Fibroblast of skin of left biceps (primary cell): Measurements from ENCODE around the gene FAM124A.
"Not testable (repeated sequence)": the region's sequence is repeated elsewhere in the genome, so short reads cannot be mapped to it uniquely, and the experiment has no call there.

Experiments used
- DNase-seq, 2 experiments: peaks; one replicate each; pipeline ENCODE4 v3.0.0-alpha.2; 2013; ENCODE audit warnings: low read depth in 2 of 2

The FAM124A gene

DNA sequence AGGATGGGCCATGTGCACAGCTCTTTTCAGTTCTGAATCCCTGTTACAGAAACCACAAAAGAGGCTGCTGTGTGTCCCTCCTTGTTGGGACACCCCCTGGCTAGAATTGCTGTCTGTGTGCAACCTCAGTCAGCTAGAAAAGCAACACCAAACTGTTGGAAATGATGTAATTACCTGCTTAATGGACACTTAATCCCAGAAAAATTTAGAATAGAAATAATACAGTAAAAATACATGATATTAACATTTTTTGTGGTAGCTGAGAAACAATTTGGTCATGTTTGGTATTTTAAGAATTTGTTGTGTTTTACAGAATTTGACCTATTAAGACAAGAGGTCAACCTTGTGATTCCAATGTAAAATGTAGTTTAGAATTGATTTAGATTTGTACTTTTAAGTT, 46.8 kb downstream of the FAM124A start:
- DNase-seq: peak; percentile 3 to 9

DNA sequence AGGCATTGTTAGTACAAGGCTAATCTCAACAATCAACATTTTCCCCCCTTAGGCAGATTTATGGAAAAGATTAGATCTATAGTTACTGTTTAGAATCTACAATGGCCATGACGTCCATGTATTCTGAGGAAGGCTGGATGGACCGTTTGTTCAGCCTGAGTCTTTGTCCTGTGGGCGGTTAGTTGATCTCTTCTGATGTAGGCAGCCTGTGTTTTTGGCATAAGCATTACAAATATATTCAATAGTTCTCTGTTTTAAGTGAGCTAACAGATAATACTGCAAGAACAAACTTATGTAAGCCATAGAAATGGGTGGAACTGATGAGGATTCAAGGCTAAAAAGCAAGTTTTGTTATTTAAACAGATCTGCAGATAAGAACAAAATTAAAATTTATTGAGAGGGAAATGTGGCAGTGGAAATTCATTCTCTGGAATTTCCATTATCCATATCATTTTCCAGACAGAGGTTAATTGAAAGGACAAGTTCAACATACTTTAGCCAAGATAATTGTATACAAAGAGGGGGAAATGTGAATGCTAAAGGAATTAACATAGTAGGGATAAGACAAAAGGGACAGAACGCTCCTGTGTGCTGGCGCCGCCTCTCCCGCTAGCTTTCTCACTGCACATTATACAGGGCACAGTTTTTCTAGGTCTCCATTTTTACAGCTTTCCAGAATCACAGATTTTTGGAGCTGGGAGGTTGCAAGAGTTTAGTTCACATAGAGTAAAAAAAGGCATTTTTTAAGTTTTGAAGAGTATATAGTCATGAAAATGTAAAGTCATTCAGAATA, 48.6 kb downstream of the FAM124A start:
- DNase-seq: no peak

- DNase-seq: no peak
Measured at GRCh38 chr13:51271528-51272085, 49.4 kb downstream of the FAM124A start.

GRCh38 chr13:51275101-51275500, 52.9 kb downstream of the FAM124A start:
- no peak for DNase-seq

GRCh38 chr13:51276636-51277035, 54.4 kb downstream of the FAM124A start:
- no peak for DNase-seq

DNA sequence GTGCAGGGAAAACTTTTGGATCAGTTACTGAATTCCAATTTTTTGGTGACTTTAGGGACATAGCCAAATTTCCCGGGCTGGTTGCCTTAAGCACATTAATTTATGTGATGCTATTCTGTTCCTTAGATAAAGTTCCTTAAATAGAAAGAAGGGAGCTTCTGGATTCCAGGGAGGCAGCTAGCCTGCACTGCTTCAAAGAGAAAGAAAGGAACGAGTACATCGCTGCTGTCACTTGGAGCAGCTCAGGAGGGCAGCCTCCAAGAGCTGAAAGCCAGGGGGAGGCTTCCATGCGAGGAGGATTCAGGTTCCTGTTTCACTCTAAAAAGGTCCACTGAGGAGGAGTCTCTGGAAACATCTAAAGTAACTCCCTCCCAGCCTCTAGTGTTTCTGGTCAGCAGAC, 55.7 kb downstream of the FAM124A start:
- no peak for DNase-seq

- no peak for DNase-seq
Measured at GRCh38 chr13:51278426-51279130, 56.4 kb downstream of the FAM124A start.

- DNase-seq: no peak
Measured at GRCh38 chr13:51280379-51280940, 58.3 kb downstream of the FAM124A start.

- no peak for DNase-seq
Measured at GRCh38 chr13:51282322-51282721, 60.1 kb downstream of the FAM124A start.

DNA sequence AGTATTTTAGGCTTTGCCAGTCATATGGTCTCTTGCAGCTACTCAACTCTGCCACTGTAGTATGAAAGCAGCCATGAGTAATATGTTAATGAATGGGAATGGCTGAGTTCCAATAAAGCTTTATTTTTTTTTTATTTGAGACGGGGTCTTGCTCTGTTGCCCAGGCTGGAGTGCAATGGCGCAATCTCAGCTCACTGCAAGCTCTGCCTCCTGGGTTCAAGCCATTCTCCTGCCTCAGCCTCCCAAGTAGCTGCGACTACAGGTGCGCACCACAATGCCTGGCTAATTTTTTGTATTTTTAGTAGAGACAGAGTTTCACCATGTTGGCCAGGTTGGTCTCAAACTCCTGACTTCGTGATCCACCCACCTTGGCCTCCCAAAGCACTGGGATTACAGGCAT, 60.7 kb downstream of the FAM124A start:
- not testable (repeated sequence) for DNase-seq

GRCh38 chr13:51283371-51283770, 61.2 kb downstream of the FAM124A start:
- no peak for DNase-seq

DNA sequence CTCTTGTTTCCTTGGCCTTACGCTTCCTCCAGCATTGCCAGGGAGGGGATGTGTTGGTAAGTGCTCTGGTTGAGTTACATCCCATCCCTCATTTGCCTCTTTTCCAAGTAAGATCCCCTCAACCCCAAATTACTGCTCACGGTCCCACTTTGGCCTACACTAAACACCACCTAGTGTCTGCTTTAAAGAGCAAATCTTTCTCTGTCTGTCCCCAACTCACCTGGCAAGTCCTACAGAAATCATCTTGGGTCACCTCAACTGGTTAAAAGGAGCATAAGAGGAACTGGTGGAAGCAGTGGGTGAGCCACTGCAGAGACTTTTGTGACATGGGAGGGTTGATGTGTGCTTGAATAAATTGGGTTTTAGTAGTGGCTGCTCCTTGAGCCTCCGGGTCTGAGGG, 62.1 kb downstream of the FAM124A start:
- no peak for DNase-seq

- DNase-seq: peak; percentile 3 to 10
Measured at GRCh38 chr13:51286135-51287002, 64.2 kb downstream of the FAM124A start.

DNA sequence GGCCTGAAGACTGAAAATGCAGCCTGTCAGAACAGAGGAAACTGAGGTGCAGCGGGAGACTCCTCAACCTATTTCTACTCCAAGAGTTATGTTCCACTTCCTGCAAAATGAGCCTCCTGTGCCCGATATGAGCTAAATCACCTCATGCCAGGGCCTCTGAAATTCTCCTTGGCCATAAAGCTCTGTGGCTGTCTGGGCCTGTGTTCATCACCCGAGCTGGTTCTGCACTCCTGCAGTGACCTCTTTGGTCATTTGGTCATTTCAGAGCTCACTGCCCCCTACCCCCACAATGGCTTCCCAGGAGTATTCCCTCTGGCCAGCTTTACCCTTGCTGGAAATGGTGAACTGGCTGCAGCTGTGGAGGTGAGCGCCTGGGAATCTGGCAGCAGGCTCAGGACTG, 65.6 kb downstream of the FAM124A start:
- DNase-seq: no peak

DNA sequence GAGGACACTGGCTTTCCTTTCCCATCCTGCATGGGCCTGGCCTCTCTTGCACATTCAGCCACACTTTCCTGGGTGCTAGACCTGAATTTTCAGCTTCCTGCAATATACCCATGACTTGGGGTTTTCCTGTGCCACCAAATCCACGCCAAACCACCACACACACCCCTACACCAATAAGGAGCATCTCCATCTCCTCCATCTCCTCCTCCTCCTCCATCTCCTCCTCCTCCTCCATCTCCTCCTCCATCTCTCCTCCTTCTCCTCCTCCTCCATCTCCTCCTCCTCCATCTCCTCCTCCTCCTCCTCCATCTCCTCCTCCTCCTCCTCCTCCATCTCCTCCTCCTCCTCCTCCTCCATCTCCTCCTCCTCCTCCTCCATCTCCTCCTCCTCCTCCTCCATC, 66.1 kb downstream of the FAM124A start:
- not testable (repeated sequence) for DNase-seq

DNA sequence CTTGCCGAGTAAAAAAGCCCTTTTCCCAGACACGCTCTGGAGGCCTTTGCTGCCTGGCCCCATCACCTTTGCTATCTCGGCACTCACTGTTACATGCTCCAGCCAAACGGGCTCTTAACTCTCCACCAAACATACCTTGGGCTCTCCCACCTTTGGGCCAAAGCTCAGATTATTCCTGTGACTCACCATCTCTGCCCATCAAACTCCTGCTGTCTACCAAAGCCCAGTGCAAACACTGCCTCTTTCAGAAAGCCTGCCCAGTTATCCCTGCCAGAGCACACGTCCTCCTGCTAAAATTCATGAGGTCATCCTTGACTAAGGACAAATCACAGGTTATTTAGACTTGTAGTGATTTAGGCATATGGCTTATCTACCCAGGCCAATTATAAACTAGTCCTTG, 69.1 kb downstream of the FAM124A start:
- no peak for DNase-seq

- peak; percentile 36 to 42 for DNase-seq
Measured at GRCh38 chr13:51292000-51292565, 69.9 kb downstream of the FAM124A start.

DNA sequence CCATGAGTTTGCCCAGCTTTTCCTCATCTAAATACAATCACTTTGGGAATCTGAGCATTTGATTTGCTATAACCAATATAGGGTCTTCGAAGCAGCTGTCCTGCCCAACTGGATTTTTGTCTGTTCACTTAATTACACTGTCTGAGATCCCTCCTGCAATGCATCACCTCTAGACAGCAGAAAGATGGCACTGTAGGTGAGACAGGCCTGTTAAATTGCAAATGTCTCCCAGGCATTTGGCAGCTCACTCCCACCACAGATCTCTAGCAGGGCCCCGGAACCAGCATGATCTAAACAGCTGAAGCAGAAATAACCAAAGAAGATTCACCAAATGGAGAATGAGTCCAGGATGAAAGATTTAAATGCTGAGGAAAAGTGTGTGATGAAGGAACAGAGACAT, 75.4 kb downstream of the FAM124A start:
- no peak for DNase-seq

- no peak for DNase-seq
Measured at GRCh38 chr13:51298812-51299211, 76.6 kb downstream of the FAM124A start.

DNA sequence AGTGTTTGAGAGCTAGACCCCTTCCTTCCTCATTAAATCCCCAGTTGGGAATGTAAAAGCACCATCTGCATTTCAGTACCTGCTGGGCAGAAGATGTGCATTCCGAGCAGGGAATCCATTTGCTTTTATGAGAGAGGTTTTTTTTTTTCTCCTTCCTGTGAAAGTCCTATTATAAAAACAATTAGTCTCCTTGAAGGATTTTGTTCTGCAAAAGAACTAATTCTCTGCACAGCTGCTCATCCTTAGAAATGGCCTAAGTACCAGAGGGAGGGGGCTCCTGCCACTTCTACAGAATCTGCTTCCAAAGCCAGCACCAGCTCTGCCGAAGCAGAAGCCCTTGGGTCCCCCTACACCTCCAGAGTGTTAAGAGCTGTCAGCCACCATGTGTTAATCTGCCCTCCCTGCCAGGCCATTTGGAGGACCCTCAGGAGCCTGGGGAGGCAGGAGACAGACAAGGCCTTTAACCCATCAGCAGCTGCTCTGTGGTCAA, 80.9 kb downstream of the FAM124A start:
- no peak for DNase-seq

DNA sequence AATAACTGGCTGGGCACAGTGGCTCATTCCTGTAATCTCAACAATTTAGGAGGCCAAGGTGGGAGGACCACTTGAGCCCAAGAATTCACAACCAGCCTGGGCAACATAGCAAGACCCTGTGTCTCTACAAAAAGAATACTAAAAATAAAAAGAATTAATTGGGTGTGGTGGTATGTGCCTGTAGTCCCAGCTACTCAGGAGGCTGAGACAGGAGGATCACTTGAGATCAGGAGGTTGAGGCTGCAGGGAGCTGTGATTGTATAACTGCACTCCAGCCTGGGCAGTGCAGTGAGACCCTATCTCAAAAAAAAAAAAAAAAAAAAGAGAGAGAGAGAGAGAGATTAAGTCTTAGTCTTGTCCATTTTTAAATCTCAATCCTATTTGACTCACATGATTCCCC, 81.7 kb downstream of the FAM124A start:
- no peak for DNase-seq
